Measurements from ENCODE around the gene ELOVL3.
A peak's percentile ranks its signal among the peaks of the same experiment; 100 is the strongest.

The ELOVL3 gene

DNA sequence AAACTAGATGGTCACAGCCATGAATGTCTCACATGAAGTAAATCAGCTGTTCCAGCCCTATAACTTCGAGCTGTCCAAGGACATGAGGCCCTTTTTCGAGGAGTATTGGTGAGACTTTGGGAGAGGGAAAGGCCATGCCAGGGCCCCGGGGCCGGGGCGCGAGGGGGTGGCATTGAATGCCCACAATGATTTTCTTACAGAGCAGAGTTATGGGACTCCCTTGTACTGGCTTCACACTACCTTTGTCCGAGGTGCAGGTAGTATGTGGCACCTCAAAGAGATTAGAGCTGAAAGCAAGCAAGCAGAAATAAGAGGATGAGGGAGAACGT is 407 bp downstream of the ELOVL3 start:
- no peak for DNase-seq (ENCODE audit: low read depth in 2 of 3, low spot score in 1 of 3)

DNA sequence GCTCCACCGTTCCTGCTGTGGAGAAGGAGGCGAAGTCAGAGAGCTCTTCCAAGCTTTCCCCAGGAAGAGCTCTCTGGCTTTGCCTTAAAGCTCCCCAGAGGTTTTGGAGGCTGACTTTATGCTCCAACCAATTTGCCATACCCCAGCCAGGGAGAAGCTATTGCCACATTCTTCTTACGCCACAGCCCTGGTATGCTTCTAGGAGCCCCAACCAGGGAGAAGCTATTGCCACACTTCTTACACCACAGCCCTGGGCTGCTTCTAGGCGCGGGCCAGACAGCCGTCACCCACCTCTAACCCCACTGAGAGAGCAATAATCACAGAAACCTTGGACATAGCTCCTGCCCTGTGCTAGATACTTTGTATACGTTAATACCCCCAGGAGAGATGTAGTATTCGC is 951 bp downstream of the ELOVL3 start:
- no peak for DNase-seq (ENCODE audit: low read depth in 2 of 3, low spot score in 1 of 3)

DNA sequence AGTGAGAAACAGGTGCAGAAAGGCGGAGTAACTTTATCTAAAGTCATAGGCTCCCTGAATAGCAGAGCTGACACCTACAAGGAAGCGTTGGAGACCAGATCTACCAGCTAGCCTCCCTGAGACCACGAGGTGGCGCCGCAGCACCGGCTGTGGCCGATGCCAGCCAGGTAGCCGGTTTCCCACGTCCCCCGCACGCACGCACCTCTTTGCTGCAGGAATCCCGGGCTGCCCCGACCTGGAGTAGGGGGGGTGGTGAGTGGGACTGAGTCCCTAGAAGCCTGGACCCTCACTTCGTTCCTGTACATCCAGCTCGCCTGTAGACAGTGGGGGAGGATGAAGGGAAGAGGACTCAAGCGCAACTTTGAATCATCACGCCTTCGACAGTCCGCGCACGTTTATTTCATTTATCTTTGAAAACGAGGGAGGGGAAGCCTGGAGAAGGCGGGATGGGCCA is 3.7 kb downstream of the ELOVL3 start:
- peak; percentile 76 to 84 (median 80) for DNase-seq (ENCODE audit: low read depth in 2 of 3, low spot score in 1 of 3)

DNA sequence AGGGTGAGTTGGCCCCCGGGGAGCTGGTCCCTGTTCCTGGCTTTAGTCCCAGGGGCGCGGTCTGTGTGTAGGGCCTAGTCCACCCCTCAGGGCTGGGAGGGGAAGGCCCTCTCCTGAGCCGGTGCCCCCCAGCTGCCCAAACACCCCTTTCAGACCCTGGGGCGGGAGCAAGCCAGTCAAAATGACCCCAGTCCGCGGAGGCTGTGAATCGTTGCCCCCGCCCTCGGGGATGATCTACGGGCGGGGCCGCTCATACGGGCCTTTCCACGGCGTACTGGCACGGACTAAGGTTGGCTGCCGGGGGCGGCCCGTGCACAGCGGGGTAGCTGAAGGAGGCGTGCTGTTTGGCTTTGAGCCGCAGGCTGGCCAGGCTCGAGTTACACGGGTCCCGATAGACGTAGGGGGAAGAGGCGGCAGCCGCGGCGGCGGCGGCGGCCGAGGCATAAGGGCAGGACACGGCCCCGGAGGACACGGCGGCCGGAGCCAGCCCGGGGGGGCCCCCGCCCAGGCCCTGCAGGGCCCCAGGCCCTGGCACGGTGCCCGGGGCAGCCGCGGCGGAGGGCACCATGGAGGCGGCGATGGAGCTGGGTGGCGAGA is 4.3 kb downstream of the ELOVL3 start:
- DNase-seq (ENCODE audit: low read depth in 2 of 3, low spot score in 1 of 3): peak in 2 of 3 donors; percentile 15 to 30

DNA sequence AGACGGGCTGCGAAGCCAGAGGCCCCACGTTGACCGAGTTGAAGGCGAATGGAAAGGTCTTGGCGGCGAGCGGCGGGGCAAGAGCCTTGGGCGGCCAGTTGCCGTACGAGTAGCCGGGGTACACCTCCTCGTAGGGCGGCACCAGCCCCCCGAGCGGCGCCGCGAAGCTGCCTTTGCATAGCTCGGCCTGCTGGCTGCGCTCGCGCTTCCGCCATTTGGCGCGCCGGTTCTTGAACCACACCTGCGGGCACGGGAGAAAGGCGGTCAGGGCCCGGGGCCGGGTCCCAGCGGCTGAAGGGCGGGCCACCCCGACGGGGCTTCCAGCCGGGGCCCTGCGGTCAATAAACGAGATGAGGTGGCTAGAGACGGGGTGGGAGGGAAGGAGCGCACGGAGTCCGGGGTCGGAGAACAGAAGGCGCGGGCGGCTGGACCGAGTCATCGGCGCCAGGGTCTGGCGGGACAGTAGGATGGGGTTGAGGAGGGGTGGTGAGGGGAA is 4.8 kb downstream of the ELOVL3 start:
- peak; percentile 8 to 30 (median 28) for DNase-seq (ENCODE audit: low read depth in 2 of 3, low spot score in 1 of 3)

DNA sequence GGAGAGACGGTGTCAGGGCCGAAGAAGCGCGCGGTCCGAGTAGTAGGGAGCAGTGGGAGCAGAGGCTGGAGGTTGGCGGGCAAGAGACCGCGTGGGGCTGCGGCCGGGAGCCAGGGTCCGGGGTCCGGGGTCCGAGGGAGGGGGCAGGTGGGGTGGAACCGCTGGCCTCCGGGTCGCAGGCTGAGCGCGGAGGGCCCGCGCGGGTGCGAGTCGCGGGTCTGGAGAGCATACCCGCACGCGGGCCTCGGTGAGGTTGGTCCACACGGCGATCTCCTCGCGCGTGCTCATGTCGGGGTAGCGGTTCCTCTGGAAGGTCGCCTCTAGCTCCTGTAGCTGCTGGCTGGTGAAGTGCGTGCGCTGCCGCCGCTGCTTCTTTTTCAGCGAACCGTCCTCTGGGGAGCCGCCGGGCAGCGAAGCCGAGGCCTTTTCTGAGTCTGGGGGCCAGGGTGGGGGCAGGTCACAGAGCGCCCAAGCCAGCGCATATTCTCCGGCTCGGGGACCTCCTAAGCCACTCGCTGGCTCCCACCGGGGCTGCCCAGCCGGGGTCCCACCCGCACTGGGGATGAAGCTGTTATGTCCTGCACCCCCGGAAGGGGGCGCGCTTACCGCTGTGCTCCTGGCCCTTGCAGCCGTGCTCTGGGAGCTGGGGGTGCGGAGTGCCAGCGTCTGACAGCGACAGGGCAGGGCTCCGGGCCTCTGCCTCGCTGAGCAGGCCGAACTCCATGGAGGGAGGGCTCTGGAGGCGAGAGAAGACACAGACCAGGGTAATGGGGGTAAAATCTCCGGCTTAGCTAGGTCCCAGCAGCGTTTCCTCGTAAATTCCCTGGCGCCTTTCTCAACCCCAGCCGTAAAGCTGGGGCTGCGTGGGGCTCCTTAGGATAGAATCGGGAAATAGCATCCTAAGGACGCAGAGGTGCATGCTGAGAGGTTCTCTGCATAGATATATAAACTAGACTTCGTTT is 5.5 kb downstream of the ELOVL3 start:
- peak; percentile 60 to 70 (median 68) for DNase-seq (ENCODE audit: low read depth in 2 of 3, low spot score in 1 of 3)

DNA sequence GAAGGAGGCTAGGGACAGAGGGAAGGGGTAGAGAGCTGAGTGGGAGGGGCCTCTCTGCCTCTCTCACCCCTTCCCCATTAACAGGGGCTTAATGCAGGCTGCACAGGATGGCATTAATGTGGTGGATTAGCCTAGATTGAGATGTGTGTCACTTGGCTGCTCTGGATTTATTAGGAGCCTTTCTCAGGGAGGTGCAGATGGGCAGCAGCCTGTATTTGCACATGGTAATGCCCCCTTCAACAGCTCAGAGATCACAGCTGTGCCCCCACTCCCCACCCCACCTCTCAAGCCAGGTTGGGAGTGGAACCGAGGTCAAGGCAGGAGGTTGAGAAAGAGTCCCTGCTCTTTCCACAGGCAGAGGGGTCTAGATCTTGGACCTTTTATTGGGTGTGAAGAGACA is 7.9 kb downstream of the ELOVL3 start:
- DNase-seq (ENCODE audit: low read depth in 2 of 3, low spot score in 1 of 3): no peak

DNA sequence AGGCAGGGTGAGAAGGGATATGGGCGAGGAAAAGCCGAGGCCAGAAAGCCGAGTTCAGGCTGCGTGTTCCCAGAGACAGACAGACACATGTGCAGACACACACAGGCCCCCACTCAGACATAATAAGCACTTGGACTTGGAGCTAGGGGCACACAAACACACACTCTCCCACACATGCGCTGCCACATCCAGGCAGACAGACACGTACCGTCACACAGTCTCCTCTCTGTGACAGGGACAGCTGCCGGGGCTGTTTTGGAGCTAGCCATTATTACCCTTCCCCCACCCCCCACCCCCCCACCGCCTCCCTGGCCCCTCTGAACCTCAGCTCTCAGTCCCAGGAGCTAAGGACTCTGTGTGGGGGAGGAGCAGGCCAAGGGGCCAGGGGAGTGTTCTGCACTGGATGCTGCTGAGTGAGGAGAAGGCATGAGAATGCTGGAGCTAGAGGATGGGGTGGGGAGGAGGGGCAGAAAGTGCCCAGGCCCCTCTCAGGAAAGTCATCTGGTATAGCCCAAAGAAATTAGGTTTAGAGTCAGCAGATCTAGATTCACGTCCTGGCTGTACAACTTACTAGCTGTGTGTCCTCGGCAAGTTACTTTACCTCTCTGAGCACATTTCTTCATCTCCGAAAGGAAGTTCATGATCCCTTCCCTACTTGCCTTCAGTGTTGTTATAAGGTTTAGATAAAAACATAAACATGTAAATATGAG is 8.9 kb downstream of the ELOVL3 start:
- DNase-seq (ENCODE audit: low read depth in 2 of 3, low spot score in 1 of 3): no peak

DNA sequence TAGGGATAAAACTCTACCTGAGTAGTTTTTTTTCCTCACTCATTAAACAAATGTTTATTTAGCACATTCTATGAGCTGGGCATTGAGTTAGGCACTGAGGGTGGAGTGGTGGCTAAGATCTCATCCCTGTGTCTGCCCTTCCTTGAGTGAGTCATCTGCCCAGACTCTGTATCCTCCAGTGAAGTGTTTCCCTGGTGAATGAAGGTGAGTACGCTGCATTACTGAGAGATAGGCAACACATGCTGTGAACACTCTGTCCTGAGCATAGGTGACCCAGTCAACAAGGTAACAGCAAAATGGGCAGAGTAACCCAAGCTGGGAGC is 9.5 kb downstream of the ELOVL3 start:
- no peak for DNase-seq (ENCODE audit: low read depth in 2 of 3, low spot score in 1 of 3)

DNA sequence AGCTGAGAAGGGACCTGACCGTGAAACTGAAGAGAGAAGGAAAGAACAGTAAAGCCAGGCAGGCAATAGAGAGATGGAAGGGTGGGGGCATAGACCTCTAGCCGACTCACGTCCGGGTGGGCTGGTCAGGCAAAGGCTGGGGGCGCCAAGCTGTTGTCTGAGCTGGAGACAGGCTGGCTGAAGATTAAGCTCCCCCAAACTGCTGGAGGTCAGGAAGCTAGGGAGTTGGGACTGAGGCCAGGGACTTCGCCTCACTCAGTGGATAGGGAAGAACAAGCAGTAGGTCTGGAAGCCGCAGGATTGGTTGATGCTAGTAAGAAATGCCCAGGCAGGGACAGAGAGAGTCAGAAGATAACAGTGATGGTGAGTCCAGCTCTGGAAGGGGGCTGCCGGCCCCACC is 9.9 kb downstream of the ELOVL3 start:
- no peak for DNase-seq (ENCODE audit: low read depth in 2 of 3, low spot score in 1 of 3)

DNA sequence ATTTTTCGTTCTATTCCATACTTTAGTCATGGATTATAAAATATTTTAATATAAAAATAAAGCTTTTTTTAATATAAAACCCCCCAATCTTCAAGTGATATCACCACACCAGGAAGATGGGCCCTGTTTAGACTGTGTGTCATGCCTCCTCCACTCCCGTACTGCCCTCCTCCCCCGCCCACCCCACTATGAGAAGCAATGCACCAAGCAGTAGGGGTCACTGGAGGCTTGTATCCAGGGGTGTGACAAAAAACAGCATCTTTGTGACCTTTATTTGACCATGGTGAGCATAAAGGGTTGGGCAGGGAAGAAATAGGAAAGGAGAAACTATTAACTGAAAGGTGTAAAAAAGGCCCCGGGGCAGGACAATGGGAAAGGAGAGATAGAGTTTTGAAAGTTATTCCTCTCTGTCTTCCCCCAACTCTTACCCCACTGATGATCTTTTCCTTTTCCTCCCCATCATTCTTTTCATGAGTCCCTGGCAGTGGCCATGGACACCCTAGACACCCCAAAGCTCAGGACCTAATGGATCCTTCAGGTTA is 11.7 kb downstream of the ELOVL3 start:
- no peak for DNase-seq (ENCODE audit: low read depth in 2 of 3, low spot score in 1 of 3)

DNA sequence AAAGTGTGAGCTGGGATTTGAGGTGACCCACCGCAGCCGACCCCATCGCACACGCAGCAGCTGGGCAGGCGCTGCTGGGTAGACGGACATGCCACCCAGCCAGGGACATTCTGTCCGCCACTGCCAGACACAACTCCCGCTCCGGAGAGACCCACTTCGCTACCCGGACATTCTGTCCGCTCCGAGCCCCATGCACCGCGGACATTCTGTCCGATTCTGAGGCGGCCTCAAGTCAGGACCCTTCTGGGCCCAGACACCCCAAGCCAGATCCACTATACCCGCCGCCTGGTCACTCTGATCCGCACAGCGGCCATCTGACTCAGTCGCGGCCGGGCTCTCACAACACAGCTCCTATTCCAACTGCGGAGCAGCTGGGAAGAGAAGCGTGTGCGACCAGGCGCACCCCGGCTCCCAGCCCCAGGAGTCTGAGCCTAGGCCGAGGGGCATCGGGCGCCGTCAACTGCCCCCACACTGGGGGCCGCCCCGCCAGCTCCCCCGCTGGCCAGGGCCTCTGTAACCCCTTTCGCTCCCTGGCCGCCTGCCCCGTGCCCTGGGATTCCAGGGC is 14.4 kb downstream of the ELOVL3 start:
- DNase-seq (ENCODE audit: low read depth in 2 of 3, low spot score in 1 of 3): no peak

DNA sequence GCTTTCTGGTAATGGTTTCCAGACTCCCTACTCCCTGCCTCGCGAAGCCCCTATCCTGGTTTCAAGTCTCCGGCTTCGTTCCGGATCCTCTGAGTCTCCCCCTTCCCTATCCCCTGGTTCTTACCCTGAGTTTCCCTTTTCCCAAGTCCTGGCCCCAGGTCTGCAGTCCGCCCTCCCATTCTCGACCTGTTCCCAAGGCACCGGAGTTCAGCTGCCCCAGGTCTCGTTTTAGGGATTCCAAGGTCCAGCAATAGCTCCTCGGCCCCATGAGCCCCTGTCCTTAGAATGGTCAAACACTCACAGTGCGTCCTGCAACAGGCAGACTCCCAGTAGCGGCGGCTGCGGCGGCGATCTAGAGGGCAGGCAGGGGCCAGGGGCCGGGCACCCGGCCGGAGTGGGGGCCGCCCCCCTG is 14.9 kb downstream of the ELOVL3 start:
- DNase-seq (ENCODE audit: low read depth in 2 of 3, low spot score in 1 of 3): no peak

DNA sequence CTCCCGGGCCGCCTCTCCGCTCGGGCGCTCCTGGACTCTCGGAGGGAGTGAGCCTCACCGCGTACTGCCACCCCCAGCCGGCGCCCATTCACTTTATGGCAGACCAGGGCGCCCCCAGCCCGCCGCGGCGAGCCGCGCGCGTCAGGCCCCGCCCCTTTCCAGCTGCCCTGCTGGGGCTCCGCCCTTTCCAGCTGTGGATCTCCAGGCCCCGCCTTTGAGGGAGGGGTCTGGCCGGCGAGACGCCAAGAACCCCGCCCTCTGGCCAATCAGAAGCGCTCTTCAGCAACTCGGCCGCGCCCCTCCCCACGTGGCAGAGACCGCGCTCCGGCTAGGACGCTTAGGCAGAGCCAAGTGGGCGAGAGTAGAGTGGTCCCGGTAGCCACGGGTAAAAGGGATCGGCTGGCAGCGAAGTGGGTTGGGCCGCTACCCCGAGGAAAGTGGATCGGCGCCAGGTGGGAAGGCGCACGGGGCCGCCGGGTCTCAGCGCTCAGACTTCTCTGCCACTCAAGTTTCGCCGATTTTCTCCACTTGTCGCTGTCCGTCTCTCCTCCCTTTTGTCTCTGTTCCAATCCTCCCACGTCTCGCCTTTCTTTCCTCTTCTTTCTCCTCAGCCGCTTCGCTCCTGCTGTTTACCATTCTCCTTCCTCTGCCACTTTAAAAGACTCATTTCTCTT is 15.5 kb downstream of the ELOVL3 start, which contains the start of gene PITX3:
Gene PITX3 (minus strand): TSS at position 69 of the 674 bp plus-strand sequence. CDS start 9,432 bp downstream, outside the sequence.
- peak; percentile 86 to 91 (median 90) for DNase-seq (ENCODE audit: low read depth in 2 of 3, low spot score in 1 of 3)

DNA sequence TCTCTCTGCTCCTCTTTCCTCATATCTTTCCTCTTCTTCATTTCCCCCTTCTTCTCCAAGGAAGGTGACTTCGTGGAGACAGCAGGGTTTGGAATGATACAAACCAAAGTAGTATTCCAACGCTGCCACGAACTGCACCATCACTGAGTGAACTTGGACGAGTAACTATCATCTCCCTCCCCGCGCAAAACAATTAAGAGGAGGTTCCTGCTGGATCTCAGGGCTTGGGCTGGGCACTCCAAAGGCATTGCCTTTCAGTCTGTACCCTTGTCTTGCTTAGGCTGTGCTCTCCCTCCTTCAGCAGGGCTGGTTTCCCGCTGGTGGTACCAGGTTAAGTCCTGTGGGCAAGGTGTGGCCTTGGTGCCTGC is 16.0 kb downstream of the ELOVL3 start:
- DNase-seq (ENCODE audit: low read depth in 2 of 3, low spot score in 1 of 3): no peak

DNA sequence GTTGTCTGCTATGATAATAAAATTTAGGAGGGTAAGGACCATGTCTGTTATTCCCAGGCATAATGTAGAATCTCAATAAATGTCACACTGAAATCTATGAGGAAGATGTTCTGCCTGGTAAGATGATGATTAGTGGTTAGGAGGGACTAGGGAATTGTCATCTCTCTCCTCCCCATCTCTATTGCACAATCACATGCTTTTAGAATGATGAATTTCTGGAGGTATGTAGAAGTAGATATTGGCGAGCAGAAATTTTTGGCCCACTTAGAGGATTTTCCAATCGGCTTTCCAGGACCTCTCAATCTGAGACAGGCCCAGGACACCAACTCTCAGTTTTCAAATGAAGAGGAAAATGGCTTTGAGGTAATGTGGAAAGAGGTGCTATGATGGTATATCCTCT is 17.2 kb downstream of the ELOVL3 start:
- no peak for DNase-seq (ENCODE audit: low read depth in 2 of 3, low spot score in 1 of 3)

DNA sequence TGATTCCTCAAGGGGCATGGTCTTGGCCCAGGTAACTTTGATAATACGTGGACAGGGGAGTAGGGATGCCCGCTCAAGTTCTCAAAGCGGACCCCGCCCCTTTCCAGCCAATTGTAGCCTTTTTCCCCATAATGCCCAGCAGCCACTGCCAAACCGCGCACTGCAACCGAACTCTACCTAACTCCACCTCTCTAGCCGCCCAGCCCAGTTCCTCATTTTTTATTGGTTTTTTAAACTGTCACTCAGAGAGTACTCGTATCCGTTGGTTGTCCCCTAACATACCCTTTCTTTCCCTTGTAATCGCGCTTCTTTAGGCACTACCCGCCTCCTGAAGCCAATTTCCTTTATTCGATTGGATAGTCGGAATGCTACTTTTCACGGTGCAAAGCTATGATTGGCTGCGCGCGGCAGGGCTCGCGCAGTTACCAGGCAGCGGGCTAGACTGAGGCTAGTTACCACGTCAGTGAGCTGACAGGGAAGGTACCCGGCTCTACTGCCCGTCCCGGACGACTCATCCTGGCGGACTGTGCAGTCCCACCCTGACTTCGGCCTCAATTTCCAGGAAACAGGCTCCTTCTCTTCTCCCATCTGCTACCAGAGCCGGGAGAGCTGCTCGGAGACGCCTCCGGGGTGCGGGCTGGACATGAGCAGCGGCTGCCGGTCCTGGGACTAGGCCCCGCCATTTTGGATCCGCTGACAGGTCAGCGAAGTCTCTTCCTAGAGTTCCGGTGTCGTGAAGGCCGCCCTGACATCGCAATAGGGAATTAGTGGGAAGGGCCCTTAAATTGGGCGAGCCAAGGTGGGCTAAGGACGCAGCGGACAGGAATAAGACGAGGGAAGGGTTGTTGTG is 19.2 kb downstream of the ELOVL3 start, which contains the start of gene GBF1:
Gene GBF1 (plus strand): TSS at position 451 of the 850 bp plus-strand sequence. CDS start 13,407 bp downstream, outside the sequence.
- DNase-seq (ENCODE audit: low read depth in 2 of 3, low spot score in 1 of 3): peak; percentile 82 to 89 (median 83)

DNA sequence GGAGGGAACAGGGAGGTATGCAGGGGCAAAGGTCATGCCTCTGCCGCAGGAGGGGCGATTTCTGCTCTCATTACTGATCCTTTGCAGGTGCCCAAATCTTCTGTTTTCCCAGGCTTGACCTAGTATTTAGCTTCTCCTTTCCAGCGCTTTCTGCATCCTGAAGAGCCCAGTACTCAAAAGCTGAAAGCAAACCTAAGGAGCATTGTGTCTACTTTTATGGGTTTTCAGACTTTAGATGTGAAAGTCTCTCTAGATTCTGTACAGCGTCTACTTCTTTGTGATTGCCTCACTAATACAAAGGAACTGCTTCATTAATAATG is 19.8 kb downstream of the ELOVL3 start:
- no peak for DNase-seq (ENCODE audit: low read depth in 2 of 3, low spot score in 1 of 3)

DNA sequence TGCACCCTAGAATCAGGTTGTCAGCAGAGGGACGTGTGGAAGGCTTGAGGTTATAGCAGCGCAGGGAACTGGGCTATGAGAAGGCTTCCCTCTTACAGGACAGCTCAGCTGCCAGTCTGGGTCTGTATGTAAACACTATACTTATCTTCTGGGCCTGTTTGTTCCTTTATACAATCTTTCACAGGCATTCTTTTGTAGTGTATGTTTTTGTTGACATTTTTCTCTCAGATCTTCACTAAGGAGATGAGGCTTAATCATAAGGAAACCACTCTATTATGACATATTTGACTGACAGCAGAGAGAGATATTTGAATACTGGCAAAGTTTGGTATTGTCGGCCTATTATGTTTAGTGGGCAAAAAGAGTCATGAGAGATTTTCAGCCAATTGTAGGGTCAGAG is 20.2 kb downstream of the ELOVL3 start:
- DNase-seq (ENCODE audit: low read depth in 2 of 3, low spot score in 1 of 3): no peak

DNA sequence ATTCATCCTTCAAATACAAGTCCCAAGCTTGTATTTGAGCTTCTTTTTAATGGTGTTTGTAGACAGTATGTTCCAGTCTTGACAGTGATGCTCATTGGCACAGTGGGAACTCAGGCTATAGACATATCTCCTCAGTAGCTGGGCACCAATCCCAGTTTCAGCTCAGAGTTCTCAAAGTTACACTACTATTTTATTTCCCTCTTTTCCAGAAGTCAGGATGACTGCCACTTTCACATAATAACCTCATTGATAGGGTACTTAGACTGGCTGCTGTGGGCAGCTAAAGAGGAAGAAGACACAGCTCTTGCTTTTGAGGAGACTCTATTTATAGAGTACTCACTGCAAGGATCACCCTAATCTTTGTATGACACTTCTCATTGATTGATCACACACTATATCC is 21.6 kb downstream of the ELOVL3 start:
- DNase-seq (ENCODE audit: low read depth in 2 of 3, low spot score in 1 of 3): no peak
